ENCODE data around the gene SMURF1.

DNA sequence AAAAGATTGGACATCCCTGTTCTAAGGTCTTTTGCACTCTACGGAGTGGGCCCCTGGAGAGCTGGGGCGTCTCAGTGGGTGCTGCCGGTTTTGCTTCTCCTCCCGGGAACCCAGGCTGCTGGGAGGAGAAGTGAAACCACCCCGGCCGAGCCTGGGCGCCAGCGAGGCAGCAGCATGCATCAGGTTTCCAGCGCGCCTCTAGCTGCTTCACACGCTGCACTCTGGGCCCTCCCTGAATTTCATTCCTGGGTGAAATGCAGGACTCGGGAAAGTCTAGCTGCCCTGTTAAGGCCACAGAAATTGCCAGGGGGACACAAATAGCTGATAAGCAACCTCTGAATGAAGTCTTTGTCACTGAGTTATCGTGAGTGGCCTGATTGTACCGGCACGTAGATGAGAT is 138.1 kb downstream of the SMURF1 start:
- TF ChIP-seq, protein P1, sequence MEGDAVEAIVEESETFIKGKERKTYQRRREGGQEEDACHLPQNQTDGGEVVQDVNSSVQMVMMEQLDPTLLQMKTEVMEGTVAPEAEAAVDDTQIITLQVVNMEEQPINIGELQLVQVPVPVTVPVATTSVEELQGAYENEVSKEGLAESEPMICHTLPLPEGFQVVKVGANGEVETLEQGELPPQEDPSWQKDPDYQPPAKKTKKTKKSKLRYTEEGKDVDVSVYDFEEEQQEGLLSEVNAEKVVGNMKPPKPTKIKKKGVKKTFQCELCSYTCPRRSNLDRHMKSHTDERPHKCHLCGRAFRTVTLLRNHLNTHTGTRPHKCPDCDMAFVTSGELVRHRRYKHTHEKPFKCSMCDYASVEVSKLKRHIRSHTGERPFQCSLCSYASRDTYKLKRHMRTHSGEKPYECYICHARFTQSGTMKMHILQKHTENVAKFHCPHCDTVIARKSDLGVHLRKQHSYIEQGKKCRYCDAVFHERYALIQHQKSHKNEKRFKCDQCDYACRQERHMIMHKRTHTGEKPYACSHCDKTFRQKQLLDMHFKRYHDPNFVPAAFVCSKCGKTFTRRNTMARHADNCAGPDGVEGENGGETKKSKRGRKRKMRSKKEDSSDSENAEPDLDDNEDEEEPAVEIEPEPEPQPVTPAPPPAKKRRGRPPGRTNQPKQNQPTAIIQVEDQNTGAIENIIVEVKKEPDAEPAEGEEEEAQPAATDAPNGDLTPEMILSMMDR (IDR thresholded peaks at IDR 0.05): no peak
- no peak for TF ChIP-seq EP300 (IDR thresholded peaks at IDR 0.05; ENCODE audit: low read depth)
